Sigmoid colon (tissue), 4 donors: Measurements from ENCODE around the gene STK11IP.

Experiments
- CTCF ChIP-seq, 4 experiments: fragments of 450-650 bp in 3 of 4; fragments of 200-600 bp in 1 of 4; IDR thresholded peaks; one replicate each; pipeline ENCODE4 v1.5.1; 2016 to 2019; ENCODE audit warnings: antibody characterized with exemption in 4 of 4, mild to moderate bottlenecking in 3 of 4, moderate library complexity in 2 of 4
- POLR2AphosphoS5 ChIP-seq, 4 donors: sonication (generic); formaldehyde crosslinking; IDR thresholded peaks; one replicate each; pipeline ENCODE4 v1.6.1; 2017; ENCODE audit warnings: antibody characterized with exemption in 4 of 4

- TF ChIP-seq CTCF (IDR thresholded peaks at IDR 0.05) (no peak), POLR2AphosphoS5 (IDR thresholded peaks at IDR 0.05) (no peak)
Observed at GRCh38 chr2:219641390-219642068, 43.9 kb downstream of the STK11IP start.
